SK-N-SH treated with all-trans-retinoic acid at 6 μM for 48 hours (cell line): ENCODE data around the gene COL10A1.

Experiments
- ATAC-seq: fragments of 200-7000 bp; cut with Tn5 transposase; 3 replicates; pipeline ENCODE4 v1.9.1; 2020; ENCODE audit warnings: mild to moderate bottlenecking, moderate library complexity
- ARNTL ChIP-seq: fragments of 450-650 bp; formaldehyde crosslinking; IDR thresholded peaks from 2 replicates; pipeline ENCODE4 v1.5.0; 2020; ENCODE audit warnings: low read depth, mild to moderate bottlenecking, moderate library complexity, borderline replicate concordance
- ESRRG ChIP-seq: fragments of 250-450 bp; sonication (Bioruptor Pico); IDR thresholded peaks from 2 replicates; pipeline ENCODE4 v1.6.1; 2021; ENCODE audit warnings: mild to moderate bottlenecking
- GLIS3 ChIP-seq: fragments of 250-450 bp; sonication (Bioruptor Pico); IDR thresholded peaks from 2 replicates; pipeline ENCODE4 v1.5.0; 2020; ENCODE audit warnings: mild to moderate bottlenecking, moderate library complexity
- ISL1 ChIP-seq: fragments of 250-450 bp; sonication (Bioruptor Pico); IDR thresholded peaks from 2 replicates; pipeline ENCODE4 v2.1.2; 2022; ENCODE audit warnings: mild to moderate bottlenecking, moderate library complexity
- OSR1 ChIP-seq: fragments of 250-450 bp; sonication (Bioruptor Pico); IDR thresholded peaks from 2 replicates; pipeline ENCODE4 v1.8.0; 2022; ENCODE audit warnings: moderate library complexity, mild to moderate bottlenecking, inconsistent platforms
- PATZ1 ChIP-seq: fragments of 250-450 bp; sonication (Bioruptor Pico); IDR thresholded peaks from 2 replicates; pipeline ENCODE4 v1.8.0; 2020; ENCODE audit warnings: mild to moderate bottlenecking, moderate library complexity, borderline replicate concordance
- POU6F1 ChIP-seq: fragments of 250-450 bp; sonication (Bioruptor Pico); IDR thresholded peaks from 2 replicates; pipeline ENCODE4 v1.8.0; 2021; ENCODE audit warnings: low read depth, mild to moderate bottlenecking, moderate library complexity, borderline replicate concordance
- PPARA ChIP-seq: fragments of 250-450 bp; sonication (Bioruptor Pico); IDR thresholded peaks from 2 replicates; pipeline ENCODE4 v1.5.0; 2020; ENCODE audit warnings: mild to moderate bottlenecking, borderline replicate concordance
- SNAI2 ChIP-seq: fragments of 250-450 bp; sonication (Bioruptor Pico); IDR thresholded peaks from 2 replicates; pipeline ENCODE4 v1.5.0; 2020; ENCODE audit warnings: mild to moderate bottlenecking, moderate library complexity
- TCF4 ChIP-seq: fragments of 250-450 bp; sonication (Bioruptor Pico); IDR thresholded peaks from 2 replicates; pipeline ENCODE4 v1.8.0; 2021; ENCODE audit warnings: mild to moderate bottlenecking, moderate library complexity, borderline replicate concordance
- ZC3H10 ChIP-seq: fragments of 250-450 bp; sonication (Bioruptor Pico); IDR thresholded peaks from 2 replicates; pipeline ENCODE4 v1.5.1; 2021; ENCODE audit warnings: mild to moderate bottlenecking, moderate library complexity
- ZFP3 ChIP-seq: fragments of 250-450 bp; sonication (Bioruptor Pico); IDR thresholded peaks from 2 replicates; pipeline ENCODE4 v1.5.0; 2020; ENCODE audit warnings: mild to moderate bottlenecking, moderate library complexity
- ZNF70 ChIP-seq: fragments of 450-650 bp; formaldehyde crosslinking; IDR thresholded peaks from 2 replicates; pipeline ENCODE4 v1.5.0; 2020; ENCODE audit warnings: mild to moderate bottlenecking, moderate library complexity
- TF ChIP-seq, protein P1 (sequence below): fragments of 250-450 bp; sonication (Bioruptor Pico); IDR thresholded peaks from 2 replicates; pipeline ENCODE4 v1.5.0; 2020; ENCODE audit warnings: mild to moderate bottlenecking, moderate library complexity

The COL10A1 gene

GRCh38 chr6:116070616-116071389, 55.1 kb downstream of the COL10A1 start:
- no peak for TF ChIP-seq SNAI2 (CRISPR knock-in tag)
- no peak for TF ChIP-seq PATZ1 (CRISPR knock-in tag)
- TF ChIP-seq ESRRG (CRISPR knock-in tag): no peak
- TF ChIP-seq OSR1 (CRISPR knock-in tag): no peak
- TF ChIP-seq ZNF70 (CRISPR knock-in tag): no peak
- TF ChIP-seq ZFP3 (CRISPR knock-in tag): no peak
- no peak for TF ChIP-seq ARNTL (CRISPR knock-in tag)
- no peak for TF ChIP-seq ISL1 (CRISPR knock-in tag)
- TF ChIP-seq PPARA (CRISPR knock-in tag): no peak
- no peak for TF ChIP-seq GLIS3 (CRISPR knock-in tag)
- TF ChIP-seq ZC3H10: no peak
- no peak for TF ChIP-seq TCF4
- TF ChIP-seq, protein P1, sequence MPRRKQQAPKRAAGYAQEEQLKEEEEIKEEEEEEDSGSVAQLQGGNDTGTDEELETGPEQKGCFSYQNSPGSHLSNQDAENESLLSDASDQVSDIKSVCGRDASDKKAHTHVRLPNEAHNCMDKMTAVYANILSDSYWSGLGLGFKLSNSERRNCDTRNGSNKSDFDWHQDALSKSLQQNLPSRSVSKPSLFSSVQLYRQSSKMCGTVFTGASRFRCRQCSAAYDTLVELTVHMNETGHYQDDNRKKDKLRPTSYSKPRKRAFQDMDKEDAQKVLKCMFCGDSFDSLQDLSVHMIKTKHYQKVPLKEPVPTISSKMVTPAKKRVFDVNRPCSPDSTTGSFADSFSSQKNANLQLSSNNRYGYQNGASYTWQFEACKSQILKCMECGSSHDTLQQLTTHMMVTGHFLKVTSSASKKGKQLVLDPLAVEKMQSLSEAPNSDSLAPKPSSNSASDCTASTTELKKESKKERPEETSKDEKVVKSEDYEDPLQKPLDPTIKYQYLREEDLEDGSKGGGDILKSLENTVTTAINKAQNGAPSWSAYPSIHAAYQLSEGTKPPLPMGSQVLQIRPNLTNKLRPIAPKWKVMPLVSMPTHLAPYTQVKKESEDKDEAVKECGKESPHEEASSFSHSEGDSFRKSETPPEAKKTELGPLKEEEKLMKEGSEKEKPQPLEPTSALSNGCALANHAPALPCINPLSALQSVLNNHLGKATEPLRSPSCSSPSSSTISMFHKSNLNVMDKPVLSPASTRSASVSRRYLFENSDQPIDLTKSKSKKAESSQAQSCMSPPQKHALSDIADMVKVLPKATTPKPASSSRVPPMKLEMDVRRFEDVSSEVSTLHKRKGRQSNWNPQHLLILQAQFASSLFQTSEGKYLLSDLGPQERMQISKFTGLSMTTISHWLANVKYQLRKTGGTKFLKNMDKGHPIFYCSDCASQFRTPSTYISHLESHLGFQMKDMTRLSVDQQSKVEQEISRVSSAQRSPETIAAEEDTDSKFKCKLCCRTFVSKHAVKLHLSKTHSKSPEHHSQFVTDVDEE: no peak
- ATAC-seq: no peak

GRCh38 chr6:116070101-116070500, 55.8 kb downstream of the COL10A1 start:
- no peak for TF ChIP-seq ESRRG (CRISPR knock-in tag)
- no peak for TF ChIP-seq POU6F1 (CRISPR knock-in tag)
- ATAC-seq: no peak
